HUDEP-2 (cell line): ENCODE data around the gene ENPEP.
"Not testable (repeated sequence)": the region's sequence is repeated elsewhere in the genome, so short reads cannot be mapped to it uniquely, and the experiment has no call there.

Source experiments
- DNase-seq, 76 experiments: peaks; one replicate each; lab custom pipeline; 2025; ENCODE audit not compliant: unreplicated experiment in 76 of 76; lab: John Stamatoyannopoulos, UW

ENPEP gene

GRCh38 chr4:110515676-110516075 lies 39.7 kb downstream of the ENPEP start:
- peak in 6 of 76 experiments; percentile 1 to 31 (median 3) for DNase-seq

DNA sequence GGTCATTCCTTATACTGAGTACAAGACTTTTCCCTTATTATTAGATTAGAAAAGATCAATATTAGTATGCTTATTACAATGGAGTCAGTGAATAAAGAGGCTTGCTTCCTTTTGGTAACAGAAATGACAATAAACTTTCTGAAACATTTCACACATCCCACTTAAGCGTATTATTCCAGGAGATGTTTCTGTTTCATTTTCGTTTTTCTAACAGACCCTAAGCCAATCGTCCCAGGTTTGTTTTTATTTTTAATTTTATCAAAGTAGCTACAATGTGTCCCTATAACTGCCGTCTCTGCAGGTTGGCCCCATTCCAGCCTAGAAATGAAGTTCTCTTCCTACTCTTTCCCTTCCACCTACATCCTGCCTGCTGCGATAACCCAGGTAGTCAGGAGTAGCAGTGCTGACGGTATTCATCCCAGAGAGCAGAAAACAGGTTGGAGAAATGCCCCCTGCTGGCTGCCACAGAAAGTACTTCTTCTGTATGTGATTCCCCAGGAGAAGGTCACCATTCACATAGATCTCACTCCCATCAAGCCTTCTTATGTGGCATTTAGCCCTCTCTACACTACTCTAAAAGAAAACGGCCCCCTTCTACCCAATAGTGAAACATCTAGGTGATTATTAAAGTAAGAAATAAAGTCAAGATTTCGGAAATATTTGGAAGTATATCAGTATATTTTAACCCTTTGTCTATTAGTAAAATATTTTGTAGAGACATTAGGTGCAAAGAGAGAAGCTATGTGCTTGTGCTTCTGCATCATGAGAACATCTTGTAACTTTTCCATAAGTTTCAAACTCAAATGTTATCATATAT lies 40.4 kb downstream of the ENPEP start:
- DNase-seq = peak in 70 of 76 experiments; percentile 0 to 75 (median 47)

DNA sequence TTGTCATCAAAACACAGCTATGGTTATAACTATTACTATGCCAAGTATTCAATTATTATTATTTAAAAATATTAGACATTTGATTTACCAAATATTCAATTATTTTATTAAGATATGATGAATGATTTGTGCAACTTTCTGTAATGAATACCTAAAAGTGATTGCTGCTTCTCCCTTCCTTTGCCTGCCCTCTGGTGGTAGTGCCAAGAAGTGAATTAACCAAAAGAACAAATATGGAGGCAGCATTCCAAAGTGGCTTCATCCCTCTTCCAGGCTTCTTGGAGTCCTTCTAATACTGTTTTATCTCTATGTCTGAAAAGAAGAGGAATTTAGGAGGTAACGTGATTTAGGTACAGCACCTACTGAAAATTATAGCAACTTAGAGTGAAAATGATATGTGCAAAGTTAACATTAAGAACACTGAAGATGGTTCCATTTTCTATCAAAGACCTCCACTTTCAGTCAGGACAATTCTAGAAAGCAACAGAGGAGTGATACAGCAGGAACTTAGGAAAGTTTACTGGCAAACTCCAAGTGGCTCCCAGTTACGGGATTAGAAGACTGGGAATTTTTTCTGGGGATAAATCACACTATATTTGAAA lies 43.0 kb downstream of the ENPEP start:
- peak in 15 of 76 experiments; percentile 2 to 35 (median 13) for DNase-seq

- no peak for DNase-seq
These were observed 44.9 kb downstream of the ENPEP start for GRCh38 chr4:110520886-110521285.

- no peak for DNase-seq
These were observed 50.6 kb downstream of the ENPEP start for GRCh38 chr4:110526589-110526988.

DNA sequence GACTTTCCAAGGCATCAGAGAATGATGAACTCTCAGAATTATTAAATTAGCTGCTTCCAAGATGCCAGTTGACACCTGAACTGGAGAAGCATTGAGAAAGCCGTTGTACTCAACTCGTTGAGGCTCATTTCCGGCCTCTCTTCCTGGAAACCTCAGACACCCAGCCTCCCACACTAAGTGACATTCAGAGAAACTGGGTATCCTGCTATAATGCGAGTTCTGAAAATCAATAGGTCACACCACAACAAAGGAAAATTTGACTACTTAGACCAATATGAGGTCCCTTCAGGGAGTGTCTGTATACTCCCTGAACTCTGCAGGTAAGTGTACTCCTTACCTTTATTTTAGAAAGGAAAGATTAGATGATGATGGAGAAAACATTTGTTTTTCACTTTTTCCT lies 51.2 kb downstream of the ENPEP start:
- DNase-seq = no peak

- no peak for DNase-seq
These were observed 57.1 kb downstream of the ENPEP start for GRCh38 chr4:110532901-110533589.

DNA sequence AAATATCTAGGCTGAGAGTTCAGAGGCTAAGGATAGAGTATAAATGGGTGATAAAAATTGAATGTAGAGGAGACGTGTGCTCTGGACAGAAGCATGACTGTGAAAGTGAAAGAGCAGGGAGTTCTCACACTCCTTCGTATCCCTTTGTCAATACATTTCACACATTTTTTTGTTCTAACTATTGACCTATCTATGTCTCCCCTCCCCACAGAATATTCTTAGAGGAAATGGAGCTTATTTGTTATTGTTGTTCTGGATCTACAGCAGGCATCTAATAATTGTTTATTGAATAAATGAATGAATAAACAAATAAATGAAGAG lies 57.6 kb downstream of the ENPEP start:
- no peak for DNase-seq

GRCh38 chr4:110533940-110534339 lies 58.0 kb downstream of the ENPEP start:
- no peak for DNase-seq

DNA sequence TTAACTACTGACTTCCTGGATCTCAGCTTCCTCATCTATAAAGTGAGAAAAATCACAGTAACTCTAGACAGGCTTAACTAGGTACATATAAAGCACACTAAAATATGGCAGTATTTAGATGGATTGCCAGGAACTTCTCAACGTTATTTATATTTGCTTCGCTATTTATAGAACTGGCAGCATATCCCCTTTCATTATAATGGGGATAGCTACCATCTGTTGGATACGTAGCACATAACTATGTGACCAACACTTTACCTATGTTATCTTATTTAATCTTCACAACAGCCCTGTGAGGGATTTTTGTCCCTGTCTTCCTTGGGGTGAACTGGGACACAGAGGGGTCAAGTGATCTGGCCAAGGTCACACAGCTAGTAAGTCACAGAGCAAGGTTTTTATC lies 64.6 kb downstream of the ENPEP start:
- no peak for DNase-seq

DNA sequence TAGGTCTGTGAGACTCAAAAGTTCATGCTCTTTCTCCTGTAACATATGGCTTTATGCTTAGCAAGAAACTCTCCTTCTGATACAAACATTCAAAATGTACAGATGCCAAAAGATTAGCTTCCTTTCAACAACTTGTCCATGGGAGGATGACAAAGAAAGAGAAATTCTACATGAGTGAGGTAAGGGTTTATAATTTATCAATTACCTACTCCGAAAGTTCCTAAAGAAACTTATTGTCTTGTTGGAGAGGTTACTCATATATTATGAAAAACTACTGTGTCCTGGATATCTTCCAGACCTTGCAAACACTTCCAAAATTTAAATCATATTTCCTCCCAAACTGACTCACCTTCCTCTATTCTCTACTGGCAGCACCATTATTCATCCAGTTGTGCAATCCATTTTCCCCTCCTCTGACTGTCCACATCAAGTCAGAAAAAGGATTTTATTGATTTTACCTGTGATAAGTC lies 65.1 kb downstream of the ENPEP start:
- DNase-seq = no peak

DNA sequence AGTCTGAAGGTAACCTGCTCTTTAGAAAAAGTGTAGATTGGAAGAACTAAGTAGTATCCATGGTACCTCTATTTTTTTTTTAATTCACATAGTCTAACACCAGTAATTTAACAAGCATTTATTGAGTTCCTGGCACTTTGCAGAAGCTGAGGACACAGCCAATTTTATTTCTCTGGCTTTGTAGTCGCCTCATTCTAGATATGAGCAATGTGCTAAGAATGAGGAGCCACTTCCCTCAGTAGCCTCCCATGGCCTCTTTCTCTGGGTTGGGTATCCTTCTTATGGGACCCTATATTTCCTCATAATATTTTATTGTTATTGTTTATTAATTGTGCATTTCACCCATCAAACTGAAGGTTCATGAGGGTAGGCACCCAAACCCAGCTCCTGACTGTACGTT lies 67.6 kb downstream of the ENPEP start:
- no peak for DNase-seq

- DNase-seq = no peak
These were observed 68.6 kb downstream of the ENPEP start for GRCh38 chr4:110544594-110544993.

DNA sequence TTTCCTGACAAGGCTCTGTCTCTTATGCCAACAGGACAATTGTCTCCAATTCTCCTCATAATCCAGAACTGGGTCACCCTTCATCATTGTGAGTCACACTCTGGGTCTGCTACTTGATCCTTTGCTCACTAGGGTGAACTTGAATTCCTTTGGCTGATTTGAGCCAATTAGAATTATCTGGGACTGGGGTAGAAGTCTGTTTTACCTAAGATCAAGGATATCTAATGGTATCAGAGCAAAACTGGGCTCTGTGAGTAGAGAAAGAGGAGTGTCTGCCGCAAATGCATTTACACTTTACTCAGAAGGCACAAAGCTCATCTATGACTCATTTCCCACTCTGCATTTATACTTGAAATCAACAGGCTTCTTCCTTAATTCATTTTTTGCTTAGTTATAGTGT lies 74.3 kb downstream of the ENPEP start:
- no peak for DNase-seq

DNA sequence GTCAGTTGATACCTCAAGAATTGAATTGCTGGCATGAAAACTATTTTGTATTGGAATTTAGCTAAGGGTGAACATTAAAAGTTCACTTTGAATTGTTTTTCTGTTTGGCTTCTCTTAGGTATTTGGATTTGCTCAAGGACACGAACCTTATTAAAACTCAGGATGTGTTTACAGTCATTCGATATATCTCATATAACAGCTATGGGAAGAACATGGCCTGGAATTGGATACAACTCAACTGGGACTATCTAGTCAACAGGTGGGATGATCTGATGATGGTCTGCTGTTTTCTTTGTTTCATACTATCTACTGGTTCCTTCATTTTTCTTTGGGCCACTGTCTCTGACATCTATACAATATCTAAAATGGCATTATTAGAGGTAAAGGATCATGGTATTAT lies 77.2 kb downstream of the ENPEP start:
- no peak for DNase-seq

DNA sequence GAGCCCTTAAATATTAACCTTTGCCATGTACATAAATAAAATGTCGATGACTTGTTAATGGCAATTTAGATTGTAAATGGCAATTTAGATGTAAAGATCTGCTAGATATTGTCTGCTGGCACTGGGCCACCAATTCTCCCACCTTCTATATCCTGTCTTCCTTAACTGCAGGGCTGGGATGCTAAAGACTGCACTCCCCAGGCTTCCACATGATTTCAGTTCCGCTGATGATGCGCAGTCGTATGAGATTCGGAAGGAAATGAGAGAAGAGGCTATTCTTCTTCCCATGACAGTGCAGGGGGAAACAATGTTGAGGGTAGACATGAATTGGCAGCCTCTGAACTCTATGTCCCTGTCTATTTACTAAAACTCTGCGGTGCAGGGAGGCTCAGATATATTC lies 91.3 kb downstream of the ENPEP start:
- DNase-seq = no peak

DNA sequence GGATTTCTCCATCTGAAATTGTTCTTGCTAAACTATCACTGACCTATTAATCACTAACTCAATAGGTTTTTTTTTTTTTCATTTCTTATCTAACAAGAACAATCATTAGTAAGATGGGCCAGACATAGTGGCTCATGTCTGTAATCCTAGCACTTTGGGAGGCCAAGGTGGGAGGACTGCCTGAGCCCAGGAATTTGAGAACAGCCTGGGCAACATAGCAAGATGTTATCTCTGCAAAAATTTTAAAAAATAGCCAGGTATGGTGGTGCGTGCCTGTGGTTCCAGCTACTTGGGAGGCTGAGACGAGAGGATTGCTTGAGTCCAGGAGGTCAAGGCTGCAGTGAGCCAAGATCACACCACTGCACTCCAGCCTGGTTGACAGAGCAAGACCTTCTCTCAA lies 100.7 kb downstream of the ENPEP start:
- not testable (repeated sequence) for DNase-seq

- DNase-seq = peak in 6 of 76 experiments; percentile 1 to 20 (median 4)
These were observed 110.3 kb downstream of the ENPEP start for GRCh38 chr4:110586131-110586850.

GRCh38 chr4:110587666-110588285 lies 111.8 kb downstream of the ENPEP start:
- no peak for DNase-seq

GRCh38 chr4:110589297-110589696 lies 113.3 kb downstream of the ENPEP start:
- DNase-seq = no peak

DNA sequence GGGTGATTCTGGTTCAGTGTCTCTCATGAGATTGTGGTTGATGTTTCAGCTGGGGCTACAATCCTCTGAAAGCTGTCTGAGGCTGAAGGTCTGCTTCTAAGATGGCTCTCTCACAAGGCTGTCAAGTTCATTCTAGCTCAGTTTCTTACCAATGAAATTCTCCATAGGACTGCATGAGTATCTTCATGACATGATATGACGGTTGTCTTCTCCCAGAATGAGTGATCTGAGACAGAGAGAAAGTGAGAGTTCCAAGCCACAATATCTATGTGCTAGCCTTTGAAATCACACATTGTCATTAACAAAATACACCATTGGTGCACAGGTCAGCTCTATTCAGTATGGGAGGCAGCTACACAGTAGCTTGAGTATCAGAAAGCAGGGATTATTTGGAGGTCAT lies 119.6 kb downstream of the ENPEP start:
- DNase-seq = no peak
